Panc1 (cell line): Measurements from ENCODE around the gene IL24.

ENCODE experiments used
- CTCF ChIP-seq: fragments of 450-650 bp; IDR thresholded peaks from 2 replicates; pipeline ENCODE4 v1.5.1; 2017; ENCODE audit warnings: mild to moderate bottlenecking
- REST ChIP-seq, 2 experiments: IDR thresholded peaks; 2 replicates each; pipeline ENCODE4 v1.6.1; 2011 to 2012; ENCODE audit warnings: low read depth in 2 of 2, control low read depth in 1 of 2, low read length in 1 of 2, mild to moderate bottlenecking in 1 of 2, moderate library complexity in 1 of 2; ENCODE audit not compliant: insufficient read depth in 1 of 2
- TCF7L2 ChIP-seq: IDR thresholded peaks from 2 replicates; pipeline ENCODE4 v1.6.1; 2011; ENCODE audit warnings: mild to moderate bottlenecking, low read depth, low read length, inconsistent platforms

GRCh38 chr1:206939131-206939530, 41.9 kb downstream of the IL24 start:
- TF ChIP-seq CTCF: no peak
- no peak for TF ChIP-seq REST (IDR thresholded peaks at IDR 0.05; ENCODE audit: insufficient read depth in 1 of 2, low read depth in 2 of 2, low read length in 1 of 2)
- TF ChIP-seq TCF7L2: no peak
